Neural crest cell (in vitro differentiated cells): ENCODE results near the gene ZNF497. TPM values are rescaled to one million over a fixed set of nuclear protein-coding genes. Genes with fewer than 3 reads are reported as not detected.
A peak's percentile ranks its signal among the peaks of the same experiment; 100 is the strongest.
"Not testable (repeated sequence)": the region's sequence is repeated elsewhere in the genome, so short reads cannot be mapped to it uniquely, and the experiment has no call there.

Source experiments
- DNase-seq: peaks from one replicate; pipeline ENCODE4 v3.0.0; 2021; ENCODE audit warnings: low read depth, mixed read lengths, low spot score
- H3K27ac Mint-ChIP-seq: one replicate; pipeline ENCODE4 v1.8.0; 2021; ENCODE audit warnings: mild to moderate bottlenecking, mixed read lengths; ENCODE audit not compliant: unreplicated experiment
- H3K27me3 Mint-ChIP-seq: 2 replicates; pipeline ENCODE4 v1.8.0; 2021; ENCODE audit warnings: low read depth, mild to moderate bottlenecking, mixed read lengths
- H3K36me3 Mint-ChIP-seq: 2 replicates; pipeline ENCODE4 v1.8.0; 2021; ENCODE audit warnings: low read depth, mild to moderate bottlenecking, mixed read lengths
- H3K4me1 Mint-ChIP-seq: 2 replicates; pipeline ENCODE4 v1.8.0; 2021; ENCODE audit warnings: mixed read lengths
- H3K4me3 Mint-ChIP-seq: one replicate; pipeline ENCODE4 v1.8.0; 2021; ENCODE audit warnings: mild to moderate bottlenecking, mixed read lengths
- H3K9me3 Mint-ChIP-seq: 2 replicates; pipeline ENCODE4 v1.8.0; 2021; ENCODE audit warnings: mixed read lengths
- total RNA-seq: library from RNA; stranded (reverse); gene quantifications from 2 replicates; pipeline ENCODE4 v1.2.1, GENCODE V29; 2021
- TF ChIP-seq, protein P1 (sequence below): fragments of 200-600 bp; sonication (generic); conservative IDR thresholded peaks from 2 replicates; pipeline ENCODE4 v1.5.0; 2021; ENCODE audit warnings: antibody characterized with exemption, mild to moderate bottlenecking

The ZNF497 gene
- total RNA-seq, 1 donor from 2014 or later: 8.4 TPM

DNA sequence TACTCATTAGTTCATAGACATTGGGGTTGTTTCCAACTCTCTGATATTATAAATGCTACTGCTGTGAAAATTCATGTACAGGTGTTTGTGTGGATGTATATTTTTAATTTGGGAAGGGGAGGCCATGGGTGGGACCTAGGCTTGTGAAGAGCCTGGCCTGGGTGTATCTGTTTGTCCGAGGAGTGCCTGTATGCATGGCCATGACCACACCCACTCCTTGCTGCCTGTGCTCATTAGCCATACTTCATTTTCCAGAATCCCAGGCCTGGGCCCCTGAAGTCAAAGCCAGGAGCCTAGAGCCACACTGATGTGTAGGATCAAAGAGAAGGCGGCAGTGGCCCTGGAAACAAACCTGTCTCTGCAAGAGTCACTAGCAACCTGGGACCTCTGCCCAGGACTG is 47.0 kb downstream of the ZNF497 start:
- H3K36me3 Mint-ChIP-seq: peaks cover 29% of the 10 kb centered on the region

DNA sequence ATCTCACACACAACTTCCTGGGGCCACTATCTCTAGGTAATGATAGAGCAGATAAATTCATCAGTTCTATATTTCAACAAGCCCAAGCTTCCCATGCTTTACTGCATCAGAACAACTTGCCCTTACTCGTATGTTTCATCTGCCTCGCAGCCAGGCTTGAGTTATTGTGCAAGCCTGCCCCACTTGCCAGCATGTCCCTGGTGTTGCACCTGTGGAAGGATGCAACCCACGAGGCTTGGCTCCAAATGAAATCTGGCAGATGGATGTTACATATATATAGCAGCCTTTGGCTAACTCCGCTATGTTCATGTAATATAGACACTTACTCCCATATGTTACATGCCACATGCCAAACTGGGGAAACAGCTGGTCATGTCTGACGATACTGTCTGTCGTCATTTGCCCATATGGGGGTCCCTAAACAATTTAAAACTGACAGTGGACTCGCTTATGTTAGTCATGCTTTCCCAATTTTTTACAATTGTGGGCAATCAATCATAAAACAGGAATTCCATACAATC is 51.1 kb downstream of the ZNF497 start:
- peaks cover 10% of the 10 kb centered on the region for H3K4me1 Mint-ChIP-seq
- H3K27ac Mint-ChIP-seq: no peak overlapping the region
- TF ChIP-seq, protein P1, sequence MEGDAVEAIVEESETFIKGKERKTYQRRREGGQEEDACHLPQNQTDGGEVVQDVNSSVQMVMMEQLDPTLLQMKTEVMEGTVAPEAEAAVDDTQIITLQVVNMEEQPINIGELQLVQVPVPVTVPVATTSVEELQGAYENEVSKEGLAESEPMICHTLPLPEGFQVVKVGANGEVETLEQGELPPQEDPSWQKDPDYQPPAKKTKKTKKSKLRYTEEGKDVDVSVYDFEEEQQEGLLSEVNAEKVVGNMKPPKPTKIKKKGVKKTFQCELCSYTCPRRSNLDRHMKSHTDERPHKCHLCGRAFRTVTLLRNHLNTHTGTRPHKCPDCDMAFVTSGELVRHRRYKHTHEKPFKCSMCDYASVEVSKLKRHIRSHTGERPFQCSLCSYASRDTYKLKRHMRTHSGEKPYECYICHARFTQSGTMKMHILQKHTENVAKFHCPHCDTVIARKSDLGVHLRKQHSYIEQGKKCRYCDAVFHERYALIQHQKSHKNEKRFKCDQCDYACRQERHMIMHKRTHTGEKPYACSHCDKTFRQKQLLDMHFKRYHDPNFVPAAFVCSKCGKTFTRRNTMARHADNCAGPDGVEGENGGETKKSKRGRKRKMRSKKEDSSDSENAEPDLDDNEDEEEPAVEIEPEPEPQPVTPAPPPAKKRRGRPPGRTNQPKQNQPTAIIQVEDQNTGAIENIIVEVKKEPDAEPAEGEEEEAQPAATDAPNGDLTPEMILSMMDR: no peak
- no peaks in the 10 kb centered on the region for H3K9me3 Mint-ChIP-seq
- no peak for DNase-seq
- H3K4me3 Mint-ChIP-seq: no peak overlapping the region
- no peaks in the 10 kb centered on the region for H3K27me3 Mint-ChIP-seq
- peaks cover 46% of the 10 kb centered on the region for H3K36me3 Mint-ChIP-seq

More for the DNA sequence above, 47.0 kb downstream of the ZNF497 start:
- Mint-ChIP-seq H3K27me3 (no peaks in the 10 kb centered on the region), H3K4me3 (no peak overlapping the region), H3K27ac (no peak overlapping the region), H3K9me3 (no peaks in the 10 kb centered on the region), H3K4me1 (no peaks in the 10 kb centered on the region)
- DNase-seq: no peak
- TF ChIP-seq, protein P1: no peak

- peaks cover 17% of the 10 kb centered on the region for H3K4me1 Mint-ChIP-seq
- peak overlapping the region; percentile 57 for H3K4me3 Mint-ChIP-seq
- H3K9me3 Mint-ChIP-seq, H3K27me3 Mint-ChIP-seq, H3K27ac Mint-ChIP-seq: not testable (repeated sequence)
- peak; percentile 54 for DNase-seq
- TF ChIP-seq, protein P1: peak; percentile 66
- H3K36me3 Mint-ChIP-seq: peaks cover 46% of the 10 kb centered on the region
These were observed 51.9 kb downstream of the ZNF497 start for GRCh38 chr19:58310685-58311084.

DNA sequence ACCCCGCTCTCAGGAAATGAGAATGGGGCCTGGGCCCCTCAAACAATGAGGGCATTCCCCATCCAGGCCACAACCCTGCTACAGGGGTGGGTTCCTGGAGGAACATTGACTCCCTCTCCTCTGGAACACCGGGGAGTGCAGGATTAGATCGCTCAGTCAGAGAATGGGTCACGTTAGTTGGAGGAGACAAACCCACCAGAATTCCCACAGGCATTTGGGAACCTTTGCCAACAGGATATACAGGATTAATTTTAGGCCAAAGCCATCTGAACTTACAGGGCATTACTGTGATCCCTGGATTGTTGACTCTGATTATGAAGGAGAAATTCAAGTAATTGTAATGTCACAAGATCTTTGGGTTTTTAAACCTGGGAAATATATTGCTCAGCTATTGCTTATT is 54.8 kb downstream of the ZNF497 start:
- Mint-ChIP-seq H3K4me3 (peak overlapping the region; percentile 60), H3K27ac (no peak overlapping the region), H3K4me1 (peaks cover 30% of the 10 kb centered on the region), H3K27me3 (no peaks in the 10 kb centered on the region), H3K36me3 (peaks cover 38% of the 10 kb centered on the region), H3K9me3 (no peaks in the 10 kb centered on the region)
- TF ChIP-seq, protein P1: no peak
- DNase-seq: no peak

GRCh38 chr19:58305932-58306323 is 56.6 kb downstream of the ZNF497 start:
- no peak for DNase-seq
- Mint-ChIP-seq H3K36me3 (peaks cover 30% of the 10 kb centered on the region), H3K27ac (peak overlapping the region; percentile 94), H3K4me1 (peaks cover 30% of the 10 kb centered on the region), H3K27me3 (no peaks in the 10 kb centered on the region), H3K4me3 (peak overlapping the region; percentile 99), H3K9me3 (no peaks in the 10 kb centered on the region)
- TF ChIP-seq, protein P1: no peak
